A549 treated with Mapracorat at 1 μM for 4 hours (cell line): ENCODE data around the gene MYG1. TPM values are rescaled to one million over a fixed set of nuclear protein-coding genes. Genes with fewer than 3 reads are reported as not detected.

Experiments used
- total RNA-seq: library from RNA; stranded (reverse); fragments of 200-300 nt; extraction: Qiagen RNA extraction; gene quantifications from 5 replicates; pipeline ENCODE4 v1.2.3, GENCODE V29; 2022

MYG1 gene, protein sequence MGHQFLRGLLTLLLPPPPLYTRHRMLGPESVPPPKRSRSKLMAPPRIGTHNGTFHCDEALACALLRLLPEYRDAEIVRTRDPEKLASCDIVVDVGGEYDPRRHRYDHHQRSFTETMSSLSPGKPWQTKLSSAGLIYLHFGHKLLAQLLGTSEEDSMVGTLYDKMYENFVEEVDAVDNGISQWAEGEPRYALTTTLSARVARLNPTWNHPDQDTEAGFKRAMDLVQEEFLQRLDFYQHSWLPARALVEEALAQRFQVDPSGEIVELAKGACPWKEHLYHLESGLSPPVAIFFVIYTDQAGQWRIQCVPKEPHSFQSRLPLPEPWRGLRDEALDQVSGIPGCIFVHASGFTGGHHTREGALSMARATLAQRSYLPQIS
- total RNA-seq: 70.1 to 96.3 TPM (median 90.1 TPM) in 5 replicates

GRCh38 chr12:53299454-53300180, at the start of gene MYG1:
MYG1 (plus strand) TSS chr12:53299695; CDS start chr12:53299738, 43 bp downstream.

DNA sequence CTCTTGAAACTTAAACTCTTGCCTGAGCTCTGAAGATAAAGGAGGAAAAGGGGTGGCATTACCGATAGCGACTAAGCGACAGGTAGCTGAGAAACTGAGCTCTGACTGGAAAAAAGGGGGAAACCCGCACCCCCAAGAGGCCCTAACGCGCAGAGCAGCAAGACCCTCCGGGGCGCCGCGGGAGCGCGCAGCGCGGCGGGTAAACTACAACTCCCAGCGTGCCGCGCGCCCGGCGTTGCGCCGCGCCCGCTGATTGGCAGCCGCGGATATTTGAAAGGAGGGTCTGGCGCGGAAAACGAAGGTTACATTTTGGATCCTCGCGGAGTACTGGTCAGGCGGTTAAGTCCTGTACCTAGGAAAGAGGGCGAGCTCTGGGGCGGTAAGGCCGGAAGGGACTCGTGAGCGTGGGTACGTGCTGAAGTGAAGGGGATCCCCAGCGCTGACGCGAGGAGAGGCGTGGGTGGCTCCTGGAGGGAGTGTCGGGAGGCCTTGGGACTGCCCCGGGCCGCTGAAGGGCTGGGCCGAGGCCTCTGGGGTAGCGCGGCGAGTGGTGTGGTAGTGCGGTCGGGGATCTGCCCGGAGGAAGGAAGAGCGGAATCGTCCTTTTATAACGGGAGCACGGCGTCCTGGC, 31.4 kb upstream of the MYG1 start, which contains the start of gene ESPL1:
Gene ESPL1, plus strand, starts transcription at position 301 of the 631 bp plus-strand sequence. CDS start 468 bp downstream, outside the sequence.

GRCh38 chr12:53295070-53295890, 4.2 kb upstream of the MYG1 start, which contains the start of gene PFDN5:
PFDN5 (plus strand) TSS chr12:53295542; CDS start chr12:53295568, 26 bp downstream.

DNA sequence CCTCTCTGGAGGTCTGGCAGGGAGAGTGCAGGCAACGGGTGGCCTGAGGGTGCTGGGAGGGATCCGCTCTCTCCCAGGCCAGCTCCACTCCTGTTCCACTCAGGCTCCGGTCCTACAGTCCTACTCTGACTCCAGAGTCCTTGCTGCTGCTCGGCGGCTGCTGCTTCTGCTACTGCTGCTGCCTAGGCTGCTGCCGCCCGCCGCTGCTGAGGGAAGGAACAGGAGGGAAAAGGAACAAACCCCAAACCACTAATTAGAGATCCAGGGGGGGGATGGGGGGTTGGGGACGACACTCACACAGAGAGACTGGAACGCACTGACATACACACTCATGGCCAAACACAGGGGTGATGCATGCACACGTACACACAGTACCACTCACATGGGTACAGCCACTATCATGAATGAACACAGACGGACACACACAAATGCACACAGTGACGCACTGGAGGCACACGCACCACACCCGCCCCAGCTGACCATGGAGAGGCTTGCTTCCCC, 36.7 kb downstream of the MYG1 start, which contains the start of gene SP7:
Gene SP7, minus strand, starts transcription at position 174 of the 501 bp plus-strand sequence. CDS start 708 bp downstream, outside the sequence.

Other genes with a start within 250 kb of the MYG1 start
- 35.6 to 67.7 TPM (median 53.7 TPM) in 5 replicates for gene TNS2, start 249.6 kb upstream of the MYG1 start, total RNA-seq
- 31.6 to 38.1 TPM (median 36.6 TPM) in 5 replicates for gene SPRYD3, start 220.3 kb upstream of the MYG1 start, total RNA-seq
- gene IGFBP6, start 202.0 kb upstream of the MYG1 start, total RNA-seq: 157 to 250 TPM (median 241 TPM) in 5 replicates
- gene SOAT2, start 196.2 kb upstream of the MYG1 start, total RNA-seq: 0.14 to 0.28 TPM (median 0.23 TPM) in 5 replicates
- gene ZNF740, start 119.0 kb upstream of the MYG1 start, total RNA-seq: 10.9 to 16.1 TPM (median 13.8 TPM) in 5 replicates
- gene CSAD, start 118.8 kb upstream of the MYG1 start, total RNA-seq: 4.4 to 9.9 TPM (median 6.6 TPM) in 5 replicates
- gene ITGB7, start 92.4 kb upstream of the MYG1 start, total RNA-seq: 0.35 to 0.84 TPM (median 0.55 TPM) in 5 replicates
- 19.2 to 26.6 TPM (median 24.6 TPM) in 5 replicates for gene RARG, start 67.5 kb upstream of the MYG1 start, total RNA-seq
- gene ESPL1, start 31.4 kb upstream of the MYG1 start, total RNA-seq: 15.5 to 21.8 TPM (median 19.0 TPM) in 5 replicates
- 476 to 584 TPM (median 513 TPM) in 5 replicates for gene PFDN5, start 4.2 kb upstream of the MYG1 start, total RNA-seq
- 69.8 to 82.5 TPM (median 75.9 TPM) in 5 replicates for gene AAAS, start 21.9 kb downstream of the MYG1 start, total RNA-seq
- 0.09 TPM in 1 of 5 replicates, not detected in the others for gene SP7, start 36.7 kb downstream of the MYG1 start, total RNA-seq
- gene SP1, start 80.5 kb downstream of the MYG1 start, total RNA-seq: 18.4 to 25.2 TPM (median 20.4 TPM) in 5 replicates
- gene AMHR2, start 124.2 kb downstream of the MYG1 start, total RNA-seq: 0.67 to 1.8 TPM (median 1.2 TPM) in 5 replicates
- gene PRR13, start 142.0 kb downstream of the MYG1 start, total RNA-seq: 286 to 362 TPM (median 330 TPM) in 5 replicates
- 590 to 639 TPM (median 617 TPM) in 5 replicates for gene PCBP2, start 152.4 kb downstream of the MYG1 start, total RNA-seq
- 10.8 to 16.6 TPM (median 13.1 TPM) in 5 replicates for gene MAP3K12, start 199.8 kb downstream of the MYG1 start, total RNA-seq
- gene TARBP2, start 201.6 kb downstream of the MYG1 start, total RNA-seq: 40.4 to 57.8 TPM (median 53.9 TPM) in 5 replicates
- not detected in 5 replicates for gene NPFF, start 207.8 kb downstream of the MYG1 start, total RNA-seq